NCI-H526 (cell line): Measurements from ENCODE around the gene KASH5.
"Not testable (repeated sequence)": the region's sequence is repeated elsewhere in the genome, so short reads cannot be mapped to it uniquely, and the experiment has no call there.

Source experiments
- DNase-seq, 2 experiments: peaks; one replicate each; lab custom pipeline; 2025; lab: John Stamatoyannopoulos, UW

The KASH5 gene

DNA sequence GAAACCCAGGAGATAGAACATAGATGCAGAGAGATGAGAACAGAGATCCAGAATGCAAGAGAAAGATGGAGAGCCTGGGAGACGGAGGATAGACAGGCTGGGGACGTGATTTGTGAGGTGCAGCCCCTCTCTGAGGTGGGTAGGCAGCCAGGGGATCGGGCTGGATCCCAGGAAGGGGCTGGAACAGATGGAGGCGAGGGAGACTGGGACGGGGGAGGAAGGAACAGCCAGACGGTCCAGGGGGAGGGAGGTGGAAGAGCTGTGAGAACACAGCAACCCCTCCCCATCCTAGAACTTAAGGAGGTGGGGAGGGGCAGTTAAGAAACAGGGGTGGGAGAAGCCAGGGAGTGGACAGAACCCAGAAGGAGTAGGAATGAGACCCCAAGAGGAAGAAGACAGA is 50.2 kb downstream of the KASH5 start:
- DNase-seq, result no peak

DNA sequence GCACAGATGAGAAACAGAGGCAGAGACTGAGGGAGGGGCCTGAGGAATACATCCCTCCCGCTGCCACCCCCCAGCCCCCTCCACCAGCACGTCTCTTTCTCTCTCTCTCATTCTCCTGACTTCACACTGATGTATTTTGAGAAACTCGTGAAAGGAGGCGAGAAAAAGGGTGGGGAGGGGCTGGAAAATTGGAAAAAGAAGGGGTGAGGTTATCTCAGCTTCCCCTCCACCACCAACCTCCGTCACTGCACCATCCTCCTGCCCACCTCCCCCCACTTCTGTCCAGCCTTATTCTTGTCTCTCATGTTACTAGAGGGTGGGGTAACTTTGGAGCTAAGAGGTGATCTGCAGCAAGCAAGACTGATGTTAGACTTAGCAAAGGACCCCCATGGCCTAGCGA is 51.8 kb downstream of the KASH5 start:
- DNase-seq, result no peak

DNA sequence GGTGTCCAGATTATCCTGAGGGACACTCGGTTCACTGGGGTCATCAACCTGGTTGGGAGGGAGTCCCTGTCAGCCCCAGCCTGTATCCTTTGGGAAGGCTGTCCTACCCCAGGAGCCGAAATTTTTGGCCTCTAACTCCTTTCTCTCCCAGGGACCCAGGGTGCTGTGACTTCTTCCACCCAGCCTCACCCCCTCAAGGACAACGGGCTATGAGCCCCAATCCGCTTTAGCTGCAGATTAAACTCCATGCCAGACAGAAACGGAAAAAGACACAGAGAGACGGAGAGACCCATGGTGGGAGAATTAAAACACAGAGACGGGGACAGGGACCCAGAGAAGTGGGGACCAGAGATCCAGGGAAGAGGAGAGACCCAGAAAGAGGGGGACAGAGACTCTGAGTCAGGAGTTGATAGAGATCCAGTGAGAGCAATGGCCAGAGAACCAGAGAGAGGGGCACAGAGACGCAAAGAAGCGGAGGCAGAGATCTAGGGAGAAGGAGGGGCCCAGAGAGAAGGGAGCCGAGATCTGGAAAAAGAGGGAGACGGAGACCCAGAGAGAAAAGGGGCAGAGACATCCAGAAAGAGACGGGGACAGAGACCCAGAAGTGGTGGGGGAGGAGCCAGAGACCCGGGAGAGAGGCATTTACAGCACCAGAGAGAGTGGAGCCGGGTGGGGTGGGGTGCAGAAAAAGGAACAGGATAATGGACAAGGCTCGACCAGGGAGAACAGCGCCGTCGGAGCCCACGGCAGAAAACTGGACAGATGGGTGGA is 52.6 kb downstream of the KASH5 start:
- no peak for DNase-seq

DNA sequence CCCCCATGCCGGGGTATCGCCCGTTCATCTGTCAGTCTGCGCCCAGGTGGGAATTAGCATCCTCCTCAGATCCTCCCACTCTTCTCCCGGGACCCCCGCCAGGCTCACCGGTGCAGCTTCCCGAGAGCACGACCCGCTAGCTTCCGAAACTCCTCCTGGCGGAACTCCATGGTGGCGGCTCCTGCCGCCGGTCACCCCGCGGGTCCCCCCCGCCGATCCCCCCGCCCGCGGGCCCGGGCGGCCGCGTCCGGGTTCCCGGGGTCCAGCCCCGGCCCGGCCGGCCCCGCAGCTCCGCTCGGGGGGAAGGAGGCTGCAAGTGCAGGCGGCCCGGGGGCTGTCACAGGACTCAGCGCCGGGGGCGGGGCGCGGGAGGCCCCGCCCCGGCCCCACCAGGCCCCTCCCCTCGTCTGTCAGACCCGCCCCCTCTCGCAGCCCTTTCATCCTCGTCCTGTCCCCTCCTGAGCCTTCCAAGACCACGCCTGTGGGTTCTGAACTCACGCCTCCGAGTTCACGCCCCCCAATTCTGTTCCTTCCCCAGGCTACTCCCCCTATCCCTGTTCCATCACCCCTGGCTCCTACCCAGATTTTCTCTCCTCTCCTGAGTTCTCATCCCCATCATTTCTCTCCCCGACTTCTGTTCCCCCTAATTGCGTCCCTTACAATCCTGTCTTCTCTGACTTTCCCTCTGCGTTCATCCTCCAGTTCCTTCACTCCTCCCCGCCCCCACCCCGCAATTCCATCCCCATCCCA is 53.3 kb downstream of the KASH5 start, which contains the start of gene SLC17A7:
Gene SLC17A7 (minus strand): TSS at position 318 of the 750 bp plus-strand sequence. CDS start 148 bp downstream, at position 170.
- DNase-seq, result peak in 1 of 2 experiments; percentile 34

DNA sequence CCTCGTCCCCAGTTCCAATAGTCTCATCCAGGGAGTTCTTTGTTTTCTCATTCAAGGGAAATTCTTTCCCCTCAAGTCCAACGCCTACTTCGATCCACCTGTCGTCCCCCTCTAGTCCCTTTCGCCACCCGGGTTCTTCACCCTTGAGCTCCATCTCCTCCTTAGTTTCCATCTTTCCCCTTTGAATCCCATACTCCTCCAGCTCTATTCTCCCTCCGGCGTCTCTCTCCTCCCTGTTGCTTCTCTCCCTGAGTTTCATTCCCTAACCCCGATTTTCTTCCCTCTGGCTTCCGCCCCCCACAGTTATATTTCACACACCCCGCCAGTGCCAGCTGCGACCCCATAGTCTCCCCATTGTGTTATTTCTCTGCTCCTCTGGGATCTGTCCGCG is 53.9 kb downstream of the KASH5 start:
- no peak for DNase-seq

DNA sequence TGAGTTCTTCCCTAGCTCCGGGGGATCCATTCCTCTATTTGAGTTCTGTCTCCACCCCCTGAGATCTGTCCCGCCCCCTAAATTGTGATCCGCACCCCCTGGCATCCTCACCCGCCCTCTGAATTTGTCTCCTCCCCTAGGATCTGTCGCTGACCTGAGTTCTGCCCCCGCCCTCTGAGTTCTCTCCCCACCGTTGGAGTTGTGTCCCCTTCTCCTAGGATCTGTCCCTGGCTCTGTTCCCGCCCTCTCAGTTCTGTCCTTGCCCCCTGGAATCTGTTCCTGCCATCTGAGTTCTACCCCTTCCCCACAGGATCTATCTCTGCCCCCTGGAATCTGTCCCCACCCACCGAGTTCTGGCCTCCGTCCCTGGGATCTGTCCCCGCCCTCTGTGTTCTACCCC is 54.3 kb downstream of the KASH5 start:
- no peak for DNase-seq

DNA sequence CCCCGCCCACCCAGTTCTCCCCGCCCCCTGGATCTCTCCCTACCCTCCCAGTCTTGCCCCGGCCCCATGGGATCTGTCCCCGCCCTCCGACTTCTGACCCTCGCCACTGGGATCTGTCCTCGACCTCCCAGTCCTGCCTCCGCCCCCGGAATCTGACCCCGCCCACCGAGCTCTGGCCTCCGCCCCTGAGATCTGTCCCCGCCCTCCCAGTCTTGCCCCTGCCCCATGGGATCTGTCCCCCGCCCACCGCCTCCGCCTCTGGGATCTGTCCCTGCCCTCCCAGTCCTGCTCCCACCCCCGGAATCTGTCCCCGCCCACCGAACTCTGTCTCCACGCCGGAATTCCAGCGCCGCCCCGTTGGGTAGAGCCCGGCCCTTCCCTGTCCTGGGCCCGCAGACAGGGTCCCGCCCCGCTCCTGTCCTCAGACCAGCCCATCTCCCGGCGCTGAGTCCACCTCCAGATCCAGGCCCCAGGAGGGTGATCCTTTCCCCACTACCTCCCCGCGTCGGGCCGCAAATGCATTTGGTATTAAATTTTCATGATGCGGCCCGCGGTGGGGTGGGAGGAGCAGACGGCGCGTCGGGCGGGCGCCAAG is 54.8 kb downstream of the KASH5 start:
- DNase-seq, result peak; percentile 62 to 89

DNA sequence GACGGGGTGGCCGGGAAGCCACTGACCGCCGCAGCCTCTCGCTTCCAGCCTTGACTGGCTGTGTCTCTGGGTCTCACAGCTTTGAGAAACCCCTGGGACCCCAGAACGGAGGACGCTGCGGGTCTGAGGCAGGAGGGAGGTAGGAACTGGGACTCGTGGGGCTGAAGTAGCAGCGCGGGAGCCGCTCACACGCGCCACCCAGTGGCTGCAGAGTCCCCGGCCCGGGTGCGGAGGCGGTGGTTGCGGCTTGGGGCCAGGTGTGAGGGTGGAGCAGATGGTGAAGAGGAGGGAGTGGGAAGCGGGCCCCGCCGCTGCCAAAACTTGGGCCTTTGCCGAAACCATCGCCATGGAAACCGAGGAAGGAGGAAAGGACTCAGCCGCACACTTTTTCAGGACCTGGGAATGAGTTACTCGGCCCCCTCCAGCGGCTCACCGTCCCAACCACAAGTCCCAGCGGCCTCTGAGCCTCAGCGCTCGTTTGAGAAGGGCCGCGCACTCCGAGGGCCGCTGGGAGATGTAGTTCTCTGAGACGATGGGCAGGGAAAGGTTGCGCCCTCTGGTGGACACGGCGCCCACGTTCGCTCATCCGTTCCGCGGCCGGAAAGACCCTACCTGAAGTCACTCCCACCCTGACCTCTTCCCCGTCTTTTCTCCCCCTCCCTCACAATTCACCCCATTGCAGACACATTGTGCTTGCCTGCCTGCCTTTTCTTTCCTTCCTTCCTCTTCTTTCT is 55.5 kb downstream of the KASH5 start:
- DNase-seq, result peak; percentile 88 to 96

DNA sequence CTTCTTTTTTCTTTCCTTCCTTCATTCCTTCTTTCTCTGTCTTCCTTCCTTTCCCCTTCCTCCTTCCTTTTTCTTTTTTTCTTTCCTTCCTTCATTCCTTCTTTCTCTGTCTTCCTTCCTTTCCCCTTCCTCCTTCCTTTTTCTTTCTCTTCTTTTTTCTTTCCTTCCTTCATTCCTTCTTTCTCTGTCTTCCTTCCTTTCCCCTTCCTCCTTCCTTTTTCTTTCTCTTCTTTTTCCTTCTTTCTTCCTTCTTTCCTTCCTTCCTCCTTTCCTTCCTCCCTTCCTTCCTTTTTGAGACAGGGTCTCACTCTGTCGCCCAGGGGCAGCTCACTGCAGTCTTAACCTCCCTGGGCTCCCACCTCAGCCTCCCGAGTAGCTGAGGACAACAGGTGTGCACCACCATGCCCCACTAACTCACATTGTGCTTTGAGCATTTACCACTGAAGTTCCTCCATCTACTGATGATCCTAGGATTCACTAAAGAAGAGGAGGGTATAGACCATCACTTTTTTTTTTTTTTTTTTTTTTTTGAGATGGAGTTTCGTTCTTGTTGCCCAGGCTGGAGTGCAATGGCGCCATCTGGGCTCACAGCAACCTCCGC is 56.2 kb downstream of the KASH5 start:
- DNase-seq, result not testable (repeated sequence)

DNA sequence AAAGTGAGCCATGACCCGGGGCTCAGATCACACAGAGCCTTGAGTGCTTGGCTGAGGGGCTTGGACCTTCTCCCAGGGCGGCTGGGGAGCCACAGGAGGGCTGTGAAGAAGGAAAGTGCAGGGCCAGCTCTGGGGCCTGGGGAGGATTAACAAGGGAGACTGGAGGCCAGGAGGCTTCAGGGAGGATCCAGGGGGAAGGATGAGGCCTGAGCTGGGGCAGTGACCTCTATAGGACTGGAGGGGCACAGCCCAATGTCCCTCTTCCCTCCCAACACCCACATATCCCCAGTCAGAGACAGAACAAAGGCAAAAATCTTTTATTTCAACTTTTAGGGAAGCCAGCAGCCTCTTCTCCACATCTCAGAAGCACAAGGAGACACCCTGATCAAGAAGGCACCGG is 57.9 kb downstream of the KASH5 start:
- no peak for DNase-seq

DNA sequence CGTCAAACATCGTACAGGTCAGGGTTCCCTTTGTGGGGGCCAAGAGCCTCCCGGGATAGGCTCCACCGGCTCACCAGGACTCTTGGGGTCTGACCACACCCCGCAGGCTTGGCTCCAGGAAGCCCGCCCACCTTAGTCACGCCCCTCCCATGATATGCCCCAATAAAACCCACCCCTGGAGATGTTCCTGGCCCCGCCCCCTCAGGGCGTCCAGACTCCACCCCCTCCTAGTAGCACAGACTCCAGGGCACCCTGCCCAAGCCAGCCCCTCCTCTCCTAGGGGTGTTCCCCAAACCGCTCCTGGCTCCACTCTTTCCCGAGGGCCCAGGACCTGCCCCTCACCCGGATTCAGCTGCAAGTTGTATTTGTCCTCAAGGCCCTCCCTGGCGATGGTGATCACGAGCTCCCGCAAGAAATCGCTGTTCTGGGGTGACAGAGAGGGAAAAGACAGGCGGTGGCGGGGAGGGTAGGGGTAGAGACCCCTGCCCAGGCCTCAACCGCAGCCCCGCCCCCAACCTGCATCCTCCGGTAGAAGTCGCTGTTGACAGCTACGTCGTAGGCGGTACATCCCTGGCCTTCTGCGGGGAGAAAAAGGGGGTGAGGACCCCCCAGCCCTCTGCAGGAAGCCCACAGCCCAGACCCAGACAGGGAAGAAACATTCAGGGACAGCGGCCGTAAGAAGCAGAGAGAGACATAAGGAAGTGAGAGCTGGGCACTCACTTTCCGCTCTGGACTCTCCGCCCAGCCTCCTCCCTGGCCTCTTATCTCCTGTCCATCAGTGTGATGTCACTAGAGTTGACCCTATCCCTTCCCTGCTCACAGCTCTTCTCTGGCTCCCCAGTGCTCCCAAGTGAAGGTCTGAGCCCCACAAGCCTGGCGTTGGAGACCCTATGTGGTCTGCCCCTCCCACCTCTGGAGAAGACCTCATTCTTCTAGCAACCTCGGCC is 59.7 kb downstream of the KASH5 start:
- DNase-seq, result peak in 1 of 2 experiments; percentile 53

DNA sequence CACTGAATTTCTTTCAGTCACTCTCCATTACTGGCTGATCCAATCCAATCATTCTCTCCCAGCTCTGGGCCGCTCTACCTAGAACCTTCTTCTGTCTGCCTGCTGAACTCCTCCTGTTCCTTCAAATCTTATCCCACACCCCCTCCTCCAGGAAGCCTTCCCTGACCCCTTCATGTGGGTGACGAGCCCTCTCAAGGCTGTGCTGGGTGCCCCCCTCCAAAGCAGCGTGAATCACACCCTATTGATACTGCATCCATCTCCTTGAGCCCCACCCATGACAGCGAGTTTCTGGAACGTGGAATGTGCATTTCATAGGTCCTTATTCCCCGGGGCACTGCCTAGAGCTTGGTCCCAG is 60.4 kb downstream of the KASH5 start:
- DNase-seq, result no peak

DNA sequence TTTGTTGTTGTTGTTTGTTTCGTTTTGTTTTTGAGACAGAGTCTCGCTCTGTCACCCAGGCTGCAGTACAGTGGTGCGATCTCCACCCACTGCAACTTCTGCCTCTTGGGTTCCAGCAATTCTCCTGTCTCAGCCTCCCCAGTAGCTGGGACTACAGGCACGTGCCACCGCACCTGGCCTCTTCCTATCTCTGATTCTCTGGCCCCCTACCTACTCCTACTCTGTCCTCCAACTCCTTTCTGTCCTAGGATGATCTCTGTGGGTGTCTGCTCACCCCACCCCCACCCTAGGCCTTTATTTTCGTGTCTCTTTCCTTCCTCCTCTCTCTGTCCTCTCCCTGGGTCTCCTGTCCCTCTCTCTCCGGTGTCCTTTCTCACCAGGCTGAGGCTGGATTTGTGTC is 62.4 kb downstream of the KASH5 start:
- no peak for DNase-seq

DNA sequence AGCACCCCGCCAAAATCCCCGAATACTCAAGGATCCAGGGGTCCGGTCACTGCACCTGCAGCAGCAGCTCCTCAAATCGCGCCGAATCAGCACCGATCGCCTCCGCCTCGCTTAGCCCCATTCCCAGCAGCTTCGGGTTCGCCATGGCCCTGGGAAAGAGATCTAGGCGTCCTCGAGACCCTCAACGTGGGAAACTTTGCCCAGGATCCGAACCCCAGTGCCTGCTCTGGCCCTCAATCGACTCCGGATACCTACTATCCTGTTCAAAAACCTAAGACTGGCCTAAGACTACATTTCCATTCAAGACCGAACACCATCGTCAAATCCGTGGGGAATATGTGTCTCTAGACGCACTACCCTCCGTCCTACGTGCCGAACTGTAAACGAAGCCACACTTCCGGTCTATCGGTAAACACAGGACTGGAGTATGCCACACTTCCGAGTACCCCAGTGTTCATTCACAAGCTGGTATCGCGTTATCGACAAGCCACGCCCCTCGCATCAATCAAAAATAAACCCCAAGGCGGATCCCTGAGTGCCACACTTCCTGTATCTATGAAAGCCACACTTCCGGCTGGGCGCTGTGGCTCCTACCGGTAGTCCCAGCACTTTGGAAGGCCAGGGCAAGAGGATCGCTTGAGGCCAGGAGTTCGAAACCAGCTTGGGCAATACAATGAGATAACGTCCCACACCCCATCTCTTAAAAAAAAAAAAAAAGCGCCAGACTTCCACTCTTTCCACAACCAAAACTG is 63.6 kb downstream of the KASH5 start, which contains the start of gene PIH1D1:
Gene PIH1D1 (minus strand): TSS at position 385 of the 752 bp plus-strand sequence. CDS start 240 bp downstream, at position 145.
- peak; percentile 99 for DNase-seq

DNA sequence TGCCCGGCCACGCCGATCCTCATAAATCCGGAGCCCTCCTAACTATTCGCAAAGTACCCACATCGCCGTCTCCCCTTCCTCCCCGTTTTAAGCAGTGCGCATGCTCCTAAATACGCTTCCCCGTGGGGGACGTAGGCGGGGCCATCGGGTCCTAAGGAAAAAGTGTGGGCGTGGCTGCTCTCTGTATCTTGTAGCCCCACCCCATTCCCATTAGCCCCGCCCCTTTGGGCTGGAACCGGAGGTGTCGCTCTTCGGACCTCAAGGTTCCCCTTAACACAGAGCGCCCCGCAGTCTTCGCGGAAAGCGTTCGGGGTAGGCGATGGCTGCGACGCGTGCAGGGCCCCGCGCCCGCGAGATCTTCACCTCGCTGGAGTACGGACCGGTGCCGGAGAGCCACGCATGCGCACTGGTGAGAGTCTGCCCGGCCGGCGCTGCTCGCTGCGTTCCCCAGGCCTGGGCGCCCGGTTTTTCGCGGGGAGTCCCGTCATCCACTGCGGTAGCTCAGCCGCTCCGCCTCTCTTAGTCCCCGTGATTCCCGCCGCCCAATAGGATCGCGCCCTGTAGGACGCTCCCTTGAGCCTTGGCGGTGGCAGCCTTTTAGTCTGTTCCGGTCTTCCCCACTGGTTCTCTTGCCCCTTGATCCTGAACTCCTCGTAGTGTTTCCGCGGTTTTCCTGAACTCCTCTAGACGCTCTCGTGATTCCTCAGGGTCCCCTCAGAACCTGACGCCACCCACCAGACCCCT is 65.1 kb downstream of the KASH5 start, which contains the start of gene ALDH16A1:
Gene ALDH16A1 (plus strand): TSS at position 213 of the 744 bp plus-strand sequence. CDS start 107 bp downstream, at position 320.
- peak; percentile 95 to 99 for DNase-seq

DNA sequence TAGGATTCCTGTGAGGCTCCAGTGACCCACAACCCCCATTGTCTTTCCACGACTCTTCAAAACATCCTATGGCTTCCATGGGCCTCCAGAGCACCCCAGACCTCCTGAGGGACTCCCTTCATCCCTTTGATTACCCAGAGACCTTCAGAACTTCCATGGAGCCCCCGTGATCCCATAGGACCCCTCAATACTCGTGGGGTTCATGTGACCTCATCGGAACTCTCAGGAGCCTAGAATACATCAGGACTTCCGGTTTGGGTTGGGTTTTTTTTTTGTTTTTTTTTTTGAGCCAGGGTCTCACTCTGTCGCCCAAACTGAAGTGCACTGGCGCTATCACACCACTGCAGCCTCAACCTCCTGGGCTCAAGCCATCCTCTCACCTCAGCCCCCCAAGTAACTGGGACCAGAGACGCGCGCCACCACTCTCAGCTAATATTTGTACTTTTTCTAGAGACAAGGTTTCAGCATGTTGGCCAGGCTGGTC is 65.8 kb downstream of the KASH5 start:
- DNase-seq, result no peak

DNA sequence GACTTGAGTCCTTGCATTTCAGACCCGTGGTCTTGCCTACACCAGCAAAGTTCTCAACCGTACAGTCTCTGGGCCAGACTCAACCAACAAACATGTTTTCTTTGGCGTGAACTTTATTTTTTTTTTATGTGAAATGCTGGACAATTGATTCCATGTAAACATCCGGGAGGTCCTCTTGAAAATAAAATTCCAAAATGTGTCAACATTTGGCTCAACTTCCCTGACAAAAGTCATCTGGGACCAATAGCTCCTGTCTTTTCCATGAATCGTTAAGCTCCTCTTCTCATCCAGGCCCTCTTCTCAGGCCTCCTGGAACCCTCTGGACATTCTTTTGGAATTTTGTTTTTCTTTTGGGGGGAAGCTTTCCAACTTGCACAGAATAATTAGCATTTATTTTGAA is 67.7 kb downstream of the KASH5 start:
- DNase-seq, result no peak

DNA sequence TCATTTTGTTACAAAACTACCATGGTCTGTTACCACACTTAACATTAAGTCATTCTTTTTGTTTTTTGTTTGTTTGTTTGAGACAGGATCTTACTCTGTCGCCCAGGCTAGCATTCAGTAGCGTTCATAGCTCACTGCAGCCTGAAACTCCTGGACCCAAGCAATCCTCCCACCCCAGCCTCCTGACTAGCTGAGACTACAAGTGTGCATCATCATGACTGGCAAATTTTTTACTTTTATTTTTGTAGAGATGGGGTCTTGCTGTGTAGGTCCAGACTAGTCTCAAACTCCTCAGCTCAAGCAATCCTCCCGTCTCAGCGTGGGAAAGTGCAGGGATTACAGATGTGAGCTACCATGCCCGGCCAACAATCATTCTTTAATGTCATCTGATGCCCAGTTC is 68.3 kb downstream of the KASH5 start:
- no peak for DNase-seq

DNA sequence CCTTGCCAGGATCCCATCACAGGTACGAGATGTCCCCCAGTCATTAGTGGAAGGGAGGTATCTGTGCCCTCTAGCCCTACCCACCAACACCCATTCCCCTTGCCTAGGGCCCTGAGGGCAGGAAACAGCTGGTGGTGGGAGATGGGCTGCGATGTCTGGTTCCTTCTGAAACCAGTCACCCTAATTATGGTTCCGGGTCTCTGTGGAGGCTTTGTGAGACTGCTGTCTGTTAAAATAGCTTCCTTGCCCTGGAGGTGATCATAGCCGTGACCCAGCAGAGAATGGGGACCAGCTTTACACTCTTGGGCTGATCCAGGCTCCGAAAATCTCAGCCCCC is 70.5 kb downstream of the KASH5 start:
- no peak for DNase-seq
